GM21390 (cell line): Measurements from ENCODE around the gene CAPZB.

Source experiments
- ATAC-seq: cut with Tn5 transposase; IDR thresholded peaks from one replicate; pipeline ENCODE4 v1.9.1; 2021; ENCODE audit not compliant: unreplicated experiment

Gene CAPZB

GRCh38 chr1:19353596-19353995, 131.7 kb downstream of the CAPZB start:
- ATAC-seq = no peak

- ATAC-seq = no peak
Measured at GRCh38 chr1:19352839-19353238, 132.5 kb downstream of the CAPZB start.

- ATAC-seq = no peak
Measured at GRCh38 chr1:19351873-19352272, 133.5 kb downstream of the CAPZB start.

GRCh38 chr1:19350566-19350965, 134.8 kb downstream of the CAPZB start:
- ATAC-seq = no peak

- ATAC-seq = no peak
Measured at GRCh38 chr1:19349999-19350398, 135.3 kb downstream of the CAPZB start.

GRCh38 chr1:19348441-19349198, 136.7 kb downstream of the CAPZB start:
- no peak for ATAC-seq

GRCh38 chr1:19347533-19348172, 137.7 kb downstream of the CAPZB start:
- ATAC-seq = no peak

GRCh38 chr1:19346026-19346425, 139.3 kb downstream of the CAPZB start:
- no peak for ATAC-seq

- no peak for ATAC-seq
Measured at GRCh38 chr1:19345391-19345790, 139.9 kb downstream of the CAPZB start.

GRCh38 chr1:19344831-19345230, 140.5 kb downstream of the CAPZB start:
- ATAC-seq = no peak

- ATAC-seq = no peak
Measured at GRCh38 chr1:19344372-19344810, 140.9 kb downstream of the CAPZB start.

- ATAC-seq = no peak
Measured at GRCh38 chr1:19343617-19344350, 141.6 kb downstream of the CAPZB start.

- ATAC-seq = no peak
Measured at GRCh38 chr1:19342894-19343616, 142.3 kb downstream of the CAPZB start.

- ATAC-seq = no peak
Measured at GRCh38 chr1:19342062-19342750, 143.1 kb downstream of the CAPZB start.

GRCh38 chr1:19341201-19342061, 143.9 kb downstream of the CAPZB start:
- no peak for ATAC-seq

GRCh38 chr1:19340387-19340937, 144.9 kb downstream of the CAPZB start:
- no peak for ATAC-seq

GRCh38 chr1:19339214-19339861, 146.0 kb downstream of the CAPZB start:
- ATAC-seq = no peak

- ATAC-seq = no peak
Measured at GRCh38 chr1:19338323-19338762, 147.0 kb downstream of the CAPZB start.

GRCh38 chr1:19337289-19337688, 148.1 kb downstream of the CAPZB start:
- no peak for ATAC-seq
